Measurements from ENCODE around the gene HIVEP1.

HIVEP1 gene

DNA sequence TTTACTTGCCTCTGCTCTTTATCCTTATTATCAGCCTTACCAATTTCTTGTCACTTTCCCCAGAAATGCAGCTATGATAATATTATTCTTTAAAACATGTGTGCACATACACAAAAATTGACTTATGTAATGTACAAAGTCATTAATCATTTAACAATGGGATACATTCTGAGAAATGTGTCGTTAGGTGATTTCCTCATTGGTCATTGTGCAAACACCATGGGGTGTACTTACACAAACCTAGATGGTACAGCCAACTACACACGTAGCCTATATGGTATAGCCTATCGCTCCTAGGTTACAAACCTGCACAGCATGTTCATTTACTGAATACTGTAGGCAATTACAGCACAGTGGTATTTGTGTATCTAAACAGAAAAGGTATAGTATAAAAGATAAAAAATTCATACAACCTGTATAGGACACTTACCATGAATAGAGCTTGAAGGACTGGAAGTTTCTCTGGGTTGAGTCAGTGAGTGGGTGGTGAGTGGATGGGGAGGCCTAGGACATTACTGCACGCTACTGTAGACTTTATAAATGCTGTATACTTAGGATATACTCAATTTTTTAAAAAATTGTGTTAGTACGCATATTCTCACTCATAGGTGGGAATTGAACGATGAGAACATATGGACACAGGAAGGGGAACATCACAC, 56.9 kb downstream of the HIVEP1 start:
- H3K27ac ChIP-seq, result no peak overlapping the region
- peaks cover 15% of the 10 kb centered on the region for H3K79me2 ChIP-seq
- H3K27me3 ChIP-seq (ENCODE audit: control insufficient read depth, insufficient read depth, low read length), result no peaks in the 10 kb centered on the region
- no peaks in the 10 kb centered on the region for H3K36me3 ChIP-seq (ENCODE audit: control insufficient read depth, insufficient read depth, low read length)
- no peak overlapping the region for H3K9ac ChIP-seq
- no peak overlapping the region for H3K4me2 ChIP-seq (ENCODE audit: low read length)
- no peak overlapping the region for H3K4me3 ChIP-seq (ENCODE audit: low read depth, low read length)
- H2AFZ ChIP-seq, result no peak overlapping the region
- TF ChIP-seq, protein P1, sequence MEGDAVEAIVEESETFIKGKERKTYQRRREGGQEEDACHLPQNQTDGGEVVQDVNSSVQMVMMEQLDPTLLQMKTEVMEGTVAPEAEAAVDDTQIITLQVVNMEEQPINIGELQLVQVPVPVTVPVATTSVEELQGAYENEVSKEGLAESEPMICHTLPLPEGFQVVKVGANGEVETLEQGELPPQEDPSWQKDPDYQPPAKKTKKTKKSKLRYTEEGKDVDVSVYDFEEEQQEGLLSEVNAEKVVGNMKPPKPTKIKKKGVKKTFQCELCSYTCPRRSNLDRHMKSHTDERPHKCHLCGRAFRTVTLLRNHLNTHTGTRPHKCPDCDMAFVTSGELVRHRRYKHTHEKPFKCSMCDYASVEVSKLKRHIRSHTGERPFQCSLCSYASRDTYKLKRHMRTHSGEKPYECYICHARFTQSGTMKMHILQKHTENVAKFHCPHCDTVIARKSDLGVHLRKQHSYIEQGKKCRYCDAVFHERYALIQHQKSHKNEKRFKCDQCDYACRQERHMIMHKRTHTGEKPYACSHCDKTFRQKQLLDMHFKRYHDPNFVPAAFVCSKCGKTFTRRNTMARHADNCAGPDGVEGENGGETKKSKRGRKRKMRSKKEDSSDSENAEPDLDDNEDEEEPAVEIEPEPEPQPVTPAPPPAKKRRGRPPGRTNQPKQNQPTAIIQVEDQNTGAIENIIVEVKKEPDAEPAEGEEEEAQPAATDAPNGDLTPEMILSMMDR (IDR thresholded peaks at IDR 0.05), result no peak
- no peaks in the 10 kb centered on the region for H3K4me1 ChIP-seq
- H3K9me3 ChIP-seq (ENCODE audit: control insufficient read depth, low read length), result no peaks in the 10 kb centered on the region

DNA sequence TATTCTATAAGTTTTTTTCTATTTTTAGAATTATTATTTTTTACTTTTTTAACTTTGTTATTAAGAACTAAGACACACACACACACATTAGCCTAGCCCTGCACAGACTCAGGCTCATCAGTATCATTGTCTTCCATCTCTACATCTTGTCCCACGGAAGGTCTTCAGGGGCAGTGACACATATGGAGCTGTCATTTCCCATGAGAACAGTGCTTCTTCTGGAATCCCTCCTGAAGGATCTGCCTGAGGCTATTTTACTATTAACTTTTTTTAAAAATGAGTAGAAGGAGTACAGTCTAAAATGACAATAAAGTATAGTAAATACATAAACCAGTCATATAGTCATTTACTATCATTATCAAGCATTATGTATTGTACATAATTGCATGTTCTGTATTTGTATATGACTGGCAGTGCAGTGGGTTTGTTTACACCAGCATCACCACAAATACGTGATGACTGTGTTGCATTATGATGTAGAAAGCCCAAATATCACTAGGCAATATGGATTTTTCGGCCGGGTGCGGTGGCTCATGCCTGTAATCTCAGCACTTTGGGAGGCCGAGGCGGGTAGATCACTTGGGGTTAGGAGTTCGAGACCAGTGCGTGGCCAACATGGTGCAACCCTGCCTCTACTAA, 57.9 kb downstream of the HIVEP1 start:
- no peak overlapping the region for H3K4me2 ChIP-seq (ENCODE audit: low read length)
- H3K27me3 ChIP-seq (ENCODE audit: control insufficient read depth, insufficient read depth, low read length), result no peaks in the 10 kb centered on the region
- no peak overlapping the region for H3K4me3 ChIP-seq (ENCODE audit: low read depth, low read length)
- no peak overlapping the region for H3K9ac ChIP-seq
- H2AFZ ChIP-seq, result no peak overlapping the region
- no peaks in the 10 kb centered on the region for H3K36me3 ChIP-seq (ENCODE audit: control insufficient read depth, insufficient read depth, low read length)
- H3K27ac ChIP-seq, result no peak overlapping the region
- TF ChIP-seq, protein P1 (IDR thresholded peaks at IDR 0.05), result no peak
- no peaks in the 10 kb centered on the region for H3K9me3 ChIP-seq (ENCODE audit: control insufficient read depth, low read length)
- peaks cover 15% of the 10 kb centered on the region for H3K79me2 ChIP-seq
- H3K4me1 ChIP-seq, result no peaks in the 10 kb centered on the region

DNA sequence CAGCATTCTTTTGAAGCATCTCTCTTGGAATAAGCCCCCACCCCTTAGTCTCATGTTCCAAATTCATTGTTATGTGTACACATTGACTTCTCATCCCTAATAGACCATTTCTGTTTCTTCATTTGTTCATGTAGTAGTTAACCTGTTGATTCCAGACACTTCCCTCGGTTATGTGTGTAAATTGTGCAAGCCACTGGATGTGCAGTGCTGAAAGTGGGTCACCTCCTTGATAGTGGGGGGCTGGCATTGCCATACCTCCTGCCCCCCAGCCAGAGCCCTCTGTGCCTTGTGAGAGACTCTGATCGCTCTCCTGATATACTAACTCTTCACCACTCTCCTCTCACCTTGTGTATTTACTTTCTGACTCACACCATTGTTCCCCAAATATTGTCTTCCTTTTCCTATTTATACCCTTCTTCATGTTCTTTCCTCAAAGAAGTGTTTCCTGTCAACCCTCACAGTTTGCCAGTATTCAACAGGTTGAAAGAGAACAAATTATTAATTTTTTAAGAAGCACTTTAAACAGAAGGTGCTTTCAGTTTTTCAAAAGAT, 59.0 kb downstream of the HIVEP1 start:
- no peaks in the 10 kb centered on the region for H3K27me3 ChIP-seq (ENCODE audit: control insufficient read depth, insufficient read depth, low read length)
- no peak overlapping the region for H3K9ac ChIP-seq
- H3K4me2 ChIP-seq (ENCODE audit: low read length), result no peak overlapping the region
- H3K9me3 ChIP-seq (ENCODE audit: control insufficient read depth, low read length), result no peaks in the 10 kb centered on the region
- peaks cover 3% of the 10 kb centered on the region for H3K4me1 ChIP-seq
- H3K36me3 ChIP-seq (ENCODE audit: control insufficient read depth, insufficient read depth, low read length), result no peaks in the 10 kb centered on the region
- TF ChIP-seq, protein P1 (IDR thresholded peaks at IDR 0.05), result no peak
- H2AFZ ChIP-seq, result no peak overlapping the region
- peaks cover 15% of the 10 kb centered on the region for H3K79me2 ChIP-seq
- H3K4me3 ChIP-seq (ENCODE audit: low read depth, low read length), result no peak overlapping the region
- H3K27ac ChIP-seq, result no peak overlapping the region

DNA sequence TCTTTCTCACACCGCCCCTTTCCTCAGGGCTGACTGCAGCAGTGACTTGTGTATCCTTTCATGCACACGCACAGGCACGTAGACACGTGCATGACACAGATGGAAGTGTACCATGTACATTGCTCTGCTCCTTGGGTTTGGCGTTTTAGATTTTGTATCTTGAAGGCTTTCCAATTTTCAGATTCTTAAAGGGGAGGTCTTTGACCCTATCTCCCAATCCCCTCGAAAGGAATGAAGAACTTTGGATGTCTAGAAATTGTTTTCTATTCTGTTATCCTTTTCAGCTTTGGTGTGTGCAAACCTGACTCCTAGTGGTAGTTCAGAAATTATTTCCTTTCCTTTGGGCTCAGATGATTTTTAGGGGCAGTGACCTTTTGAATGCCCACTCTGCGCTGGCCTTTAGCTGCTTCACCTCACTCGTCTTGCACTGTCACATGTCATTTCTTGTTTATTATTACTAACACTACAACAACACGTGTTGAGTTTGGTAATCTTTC, 63.0 kb downstream of the HIVEP1 start:
- Histone ChIP-seq H3K9me3 (ENCODE audit: control insufficient read depth, low read length) (no peaks in the 10 kb centered on the region), H3K4me3 (ENCODE audit: low read depth, low read length) (no peak overlapping the region), H2AFZ (no peak overlapping the region), H3K9ac (no peak overlapping the region), H3K4me2 (ENCODE audit: low read length) (no peak overlapping the region), H3K79me2 (peaks cover 14% of the 10 kb centered on the region), H3K27ac (no peak overlapping the region), H3K27me3 (ENCODE audit: control insufficient read depth, insufficient read depth, low read length) (no peaks in the 10 kb centered on the region), H3K36me3 (ENCODE audit: control insufficient read depth, insufficient read depth, low read length) (no peaks in the 10 kb centered on the region), H3K4me1 (peaks cover 3% of the 10 kb centered on the region)
- TF ChIP-seq, protein P1 (IDR thresholded peaks at IDR 0.05), result peak; percentile 30
